ENCODE data around the gene PPP1R1C.
"Not testable (repeated sequence)": the region's sequence is repeated elsewhere in the genome, so short reads cannot be mapped to it uniquely, and the experiment has no call there.

Gene PPP1R1C, protein sequence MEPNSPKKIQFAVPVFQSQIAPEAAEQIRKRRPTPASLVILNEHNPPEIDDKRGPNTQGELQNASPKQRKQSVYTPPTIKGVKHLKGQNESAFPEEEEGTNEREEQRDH

DNA sequence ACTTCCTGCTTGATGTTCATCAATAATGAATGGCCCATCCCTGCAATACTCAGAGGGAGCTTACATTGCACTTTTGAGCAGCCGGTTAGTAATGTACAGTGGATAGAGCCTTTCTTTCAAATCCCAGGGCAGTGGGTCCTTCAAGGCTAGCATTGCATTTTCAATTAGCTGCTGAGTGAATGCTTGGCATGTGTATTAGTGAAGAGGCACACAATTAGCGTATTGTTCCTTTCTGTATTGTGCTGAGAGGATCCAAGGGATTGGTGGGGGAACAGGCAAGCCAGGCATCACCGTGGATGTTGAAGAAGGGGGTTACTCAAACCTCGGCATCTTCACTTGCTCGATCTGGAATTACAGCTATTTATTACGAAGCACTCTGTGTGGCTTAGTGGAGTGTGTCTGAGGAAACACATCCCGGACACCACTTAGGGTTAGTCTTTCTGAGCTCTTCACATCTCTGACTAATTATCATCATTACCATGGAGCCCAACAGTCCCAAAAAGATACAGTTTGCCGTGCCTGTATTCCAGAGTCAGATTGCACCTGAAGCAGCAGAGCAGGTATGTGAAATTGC lies at the start of gene PPP1R1C:
PPP1R1C (plus strand) TSS at position 222 of the 574 bp plus-strand sequence; CDS start at position 480, 258 bp downstream.
- DNase-seq: no peak

DNA sequence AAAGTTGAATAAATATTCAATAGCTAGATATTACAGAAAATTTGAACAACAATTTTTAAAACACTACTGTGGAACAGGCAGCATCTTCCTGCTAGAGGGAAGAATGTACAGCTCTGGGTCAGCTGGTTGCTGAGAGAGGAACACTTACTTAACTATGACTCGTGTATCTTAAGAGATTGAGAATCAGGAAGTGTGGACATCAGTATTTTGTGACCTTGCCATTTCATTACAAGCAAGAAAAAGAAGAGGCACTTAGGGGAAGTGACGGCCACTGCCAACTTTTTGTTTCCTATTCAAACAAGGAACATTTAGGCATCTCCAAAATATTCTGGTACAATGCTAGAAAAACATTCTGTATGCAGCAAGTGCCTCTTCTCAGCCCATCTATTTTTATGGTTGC lies 48.2 kb upstream of the PPP1R1C start:
- DNase-seq: no peak

DNA sequence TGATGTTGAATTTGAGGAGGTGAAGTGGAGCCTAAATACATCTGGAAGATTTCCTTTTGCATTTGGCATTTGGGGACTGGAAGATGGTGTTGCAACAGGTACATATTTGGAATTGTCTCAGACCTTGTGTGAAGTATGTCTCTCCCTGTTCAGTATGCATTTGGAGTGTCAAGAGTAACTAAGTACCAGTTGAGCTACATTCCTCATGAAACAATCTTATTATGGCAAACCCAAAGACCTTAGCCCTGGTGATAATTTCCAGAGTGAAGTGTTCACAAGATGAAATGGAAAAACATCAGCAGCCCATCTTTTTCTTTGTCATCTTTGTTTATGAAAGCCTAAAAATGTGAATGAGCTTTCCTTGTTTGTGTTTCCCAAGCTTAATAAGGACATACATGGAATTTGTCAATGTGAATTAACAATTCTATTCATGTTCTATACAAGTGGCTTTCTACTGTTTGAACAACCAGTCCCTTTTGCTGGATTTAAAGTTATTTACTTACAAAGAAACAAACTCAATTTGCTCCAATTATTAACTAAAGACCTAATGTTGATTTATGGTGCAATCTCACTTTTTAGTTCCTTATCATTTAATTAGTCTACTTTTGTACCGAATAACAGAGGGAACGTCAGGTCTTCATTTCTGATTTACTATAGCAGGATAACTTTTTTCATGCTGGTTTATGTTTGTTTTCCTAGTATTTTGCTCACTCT lies 42.1 kb upstream of the PPP1R1C start:
- DNase-seq: no peak

DNA sequence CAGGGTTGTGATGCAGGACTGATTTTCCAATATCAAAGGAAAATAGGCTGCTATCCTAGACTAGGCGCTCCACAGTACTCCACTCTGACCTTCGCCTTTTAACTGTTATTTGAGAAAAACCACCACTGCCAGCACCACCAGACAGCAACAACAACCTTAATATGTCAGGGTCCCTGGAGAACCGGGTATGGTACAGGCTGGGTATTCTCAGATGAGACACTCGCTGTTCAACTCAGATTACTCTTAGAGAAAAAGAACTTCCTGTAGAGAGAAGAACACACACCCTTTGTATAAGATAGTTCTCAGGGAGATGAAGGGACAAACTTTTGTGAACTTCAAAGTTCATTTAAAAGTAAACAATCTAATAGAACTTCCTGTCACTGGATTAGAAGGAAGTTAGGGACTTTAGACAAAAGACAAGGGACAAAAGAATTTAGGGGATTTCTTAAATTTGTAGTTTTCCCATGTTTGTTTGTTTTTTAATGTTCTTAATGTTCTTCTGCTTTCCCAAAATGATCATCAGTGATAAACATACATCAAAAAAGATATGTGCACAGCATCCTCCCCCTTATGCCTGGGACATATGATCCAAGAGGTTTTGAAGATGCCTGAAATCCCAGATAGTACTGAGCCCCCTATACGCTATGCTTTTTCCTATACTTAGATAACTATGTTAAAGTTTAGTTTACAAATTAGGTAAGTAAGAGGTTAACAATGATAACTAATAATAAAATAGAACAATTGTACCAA lies 41.3 kb upstream of the PPP1R1C start:
- no peak for DNase-seq

DNA sequence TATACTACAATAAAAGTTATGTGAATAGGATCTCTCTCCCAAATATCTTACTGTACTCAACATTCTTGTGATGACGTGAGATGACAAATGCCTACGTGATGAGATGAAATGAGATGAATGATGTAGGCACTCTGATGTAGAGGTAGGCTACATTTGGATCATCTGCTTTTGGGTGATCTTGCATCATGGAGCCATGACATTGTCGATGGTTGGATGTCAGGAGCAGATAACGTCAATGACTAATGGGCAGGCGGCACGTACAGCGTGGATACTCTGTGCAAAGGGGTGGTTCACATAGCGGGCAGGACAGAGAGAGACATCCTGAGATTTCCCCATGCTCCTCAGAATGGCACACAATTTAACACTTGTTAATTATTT lies 40.8 kb upstream of the PPP1R1C start:
- DNase-seq: no peak

DNA sequence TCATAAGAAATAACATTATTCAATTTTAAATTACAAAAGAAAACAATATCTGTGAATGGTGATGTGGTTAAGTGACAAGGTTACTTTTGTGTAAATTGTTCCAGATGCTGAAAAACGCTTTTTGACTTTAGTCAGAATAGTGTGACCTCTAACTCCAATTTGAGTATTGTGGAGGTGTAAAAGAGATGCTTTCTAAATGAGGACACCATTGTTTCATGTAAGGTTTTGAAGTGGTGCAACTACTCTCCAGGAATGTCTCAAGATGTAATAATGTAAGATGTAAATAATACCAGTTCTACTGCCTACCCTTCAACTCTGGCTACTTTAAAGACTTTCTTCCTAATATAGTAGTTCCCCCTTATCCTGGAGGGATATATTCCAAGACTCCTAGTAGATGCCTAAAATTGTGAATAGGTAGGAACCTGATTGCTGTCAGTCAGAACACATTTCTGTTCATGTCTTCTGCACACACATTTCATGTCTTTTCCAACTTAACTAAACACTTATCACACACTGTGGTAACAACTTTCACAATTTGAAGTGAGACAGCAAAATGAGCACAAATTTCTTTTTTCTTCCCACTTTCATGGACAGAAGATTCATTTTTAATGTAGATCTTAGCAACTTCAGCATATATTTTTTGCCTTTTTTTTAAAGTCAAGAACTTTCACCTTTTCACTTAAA lies 39.1 kb upstream of the PPP1R1C start:
- DNase-seq: no peak

DNA sequence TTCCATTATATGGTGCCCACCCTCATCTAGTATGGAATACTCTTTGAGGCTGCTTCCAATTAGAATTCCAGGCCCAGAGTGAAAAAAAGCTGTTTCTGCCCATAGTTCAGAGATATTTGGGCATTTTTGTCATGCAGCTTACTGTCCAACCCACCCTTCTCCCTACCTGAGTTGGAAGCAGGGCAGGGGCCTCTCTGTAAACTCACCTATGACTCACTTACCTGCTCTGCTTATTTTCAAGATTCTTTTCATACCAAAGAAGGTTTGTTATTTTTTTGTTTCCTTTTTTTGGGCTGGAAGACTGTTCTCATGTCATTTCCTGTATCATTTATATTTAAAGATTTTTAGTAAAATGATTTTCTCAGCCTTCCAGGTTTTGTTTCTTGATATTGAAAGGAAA lies 38.4 kb upstream of the PPP1R1C start:
- no peak for DNase-seq

DNA sequence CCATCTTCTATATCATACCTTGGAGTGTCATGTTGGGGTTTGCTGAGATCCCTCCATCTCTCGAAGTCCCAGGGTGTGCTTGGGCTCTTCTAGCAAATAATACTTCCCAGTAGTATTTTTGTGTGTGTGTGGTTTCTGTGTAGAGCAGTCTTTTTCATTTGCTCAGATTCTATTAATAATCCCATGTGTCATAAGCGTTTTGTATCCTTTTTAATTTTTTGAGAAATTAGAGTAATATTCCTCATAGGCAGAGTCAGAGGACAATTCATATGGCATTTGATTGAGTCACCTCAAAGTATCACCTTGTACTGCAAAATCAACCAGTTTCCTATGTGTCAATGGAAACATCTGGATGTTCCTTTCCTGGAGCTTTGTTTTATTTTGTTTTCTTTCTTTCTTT lies 37.4 kb upstream of the PPP1R1C start:
- no peak for DNase-seq

DNA sequence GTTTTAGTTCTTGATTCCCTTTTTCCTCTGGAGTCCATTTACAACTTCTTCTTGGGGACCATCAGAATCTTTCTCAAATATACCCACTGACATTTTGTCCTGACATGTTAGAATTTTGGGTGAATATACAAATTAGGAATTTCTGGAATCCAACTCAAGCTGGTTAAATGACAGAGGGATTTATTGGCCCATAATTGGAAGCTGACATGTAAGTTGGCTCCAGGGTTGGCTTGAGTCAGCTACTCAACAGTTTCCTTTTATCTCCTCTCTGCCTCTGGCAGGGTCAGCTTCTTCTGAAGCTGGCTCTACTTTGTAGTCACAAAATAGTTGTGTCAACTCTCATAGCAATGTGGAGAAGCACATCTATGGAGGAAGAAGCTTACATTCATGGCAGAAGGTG lies 36.6 kb upstream of the PPP1R1C start:
- no peak for DNase-seq

DNA sequence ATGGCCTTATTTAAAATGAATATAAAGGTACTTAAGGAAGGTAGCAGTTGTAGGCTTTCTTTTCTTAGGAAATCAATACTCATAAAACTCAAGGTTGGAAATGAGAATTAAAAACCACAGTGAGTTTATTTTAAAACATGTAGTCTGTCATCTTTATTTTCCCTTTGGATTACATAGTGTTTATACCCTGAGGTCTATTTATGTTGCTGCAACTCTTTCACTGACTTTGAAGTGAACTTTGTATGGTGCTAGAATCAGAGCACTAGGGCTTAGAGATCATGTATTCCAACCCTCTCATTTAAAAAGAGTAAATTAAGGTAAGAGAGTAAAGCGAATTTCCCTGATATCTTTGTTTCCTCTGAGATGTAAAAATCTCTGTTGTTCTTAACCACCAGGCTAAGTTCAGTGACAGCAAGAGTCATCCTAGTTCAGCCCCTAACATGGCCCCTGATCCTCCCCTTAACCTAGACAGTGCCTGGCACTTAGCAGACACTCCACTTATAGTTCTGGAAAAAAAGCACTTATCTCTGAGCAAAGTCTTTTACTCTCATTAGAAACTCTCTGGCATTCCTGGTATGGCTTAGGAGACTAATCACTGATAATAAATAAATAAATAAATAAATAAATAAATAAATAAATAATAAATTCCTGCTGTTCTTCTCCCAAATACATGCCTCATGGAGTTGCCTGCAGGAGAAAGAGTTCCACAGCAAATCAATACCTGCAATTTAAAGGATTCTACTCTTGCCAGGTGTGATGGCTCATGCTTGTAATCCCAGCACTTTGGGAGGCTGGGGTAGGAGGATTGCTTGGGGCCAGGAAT lies 33.0 kb upstream of the PPP1R1C start:
- DNase-seq: no peak

DNA sequence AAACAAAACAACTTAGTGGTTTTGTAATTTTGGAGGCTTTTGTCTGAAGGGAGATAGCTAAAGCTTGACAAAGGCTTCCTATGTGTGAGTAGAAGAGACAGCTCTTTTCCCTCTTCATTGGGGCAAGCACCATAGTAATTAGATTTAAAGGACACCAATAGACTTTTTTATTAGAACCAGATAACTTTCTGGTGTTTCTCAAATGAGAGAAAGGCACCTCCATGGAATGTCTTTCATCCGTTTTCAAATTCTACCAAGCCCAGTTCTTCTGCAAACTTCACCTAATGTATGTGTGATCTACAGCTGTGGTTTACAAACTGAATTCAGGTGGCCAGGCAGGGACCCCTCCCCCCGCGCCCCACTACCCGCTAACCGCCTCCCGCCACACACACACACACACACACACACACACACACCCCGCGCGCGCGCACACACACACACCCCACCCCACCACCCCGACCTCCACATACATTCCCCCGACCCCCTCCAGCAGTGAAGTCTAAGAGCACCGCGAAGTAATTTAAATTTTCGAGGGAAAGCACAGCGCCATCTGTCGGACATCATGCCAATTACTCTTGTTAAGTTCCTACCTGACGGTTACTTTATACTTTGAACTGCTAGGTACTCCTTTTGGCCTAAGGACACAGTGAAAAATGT lies 31.6 kb upstream of the PPP1R1C start:
- peak; percentile 51 for DNase-seq

DNA sequence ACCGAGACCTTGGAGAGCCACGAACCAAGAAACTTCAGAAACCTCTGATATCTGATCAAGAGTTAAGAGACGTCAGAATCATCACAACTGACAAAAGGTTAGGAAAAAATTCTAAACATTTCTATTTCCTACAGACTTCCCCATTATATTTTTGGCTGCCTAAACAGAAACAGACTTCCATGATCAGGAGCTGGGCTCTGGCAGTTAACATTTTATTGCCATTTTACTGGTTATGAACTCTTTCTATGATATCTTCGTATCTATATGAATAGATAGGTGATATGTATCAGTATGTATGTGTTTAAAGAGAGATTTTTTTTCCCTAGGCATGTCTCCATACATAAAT lies 31.1 kb upstream of the PPP1R1C start:
- no peak for DNase-seq

DNA sequence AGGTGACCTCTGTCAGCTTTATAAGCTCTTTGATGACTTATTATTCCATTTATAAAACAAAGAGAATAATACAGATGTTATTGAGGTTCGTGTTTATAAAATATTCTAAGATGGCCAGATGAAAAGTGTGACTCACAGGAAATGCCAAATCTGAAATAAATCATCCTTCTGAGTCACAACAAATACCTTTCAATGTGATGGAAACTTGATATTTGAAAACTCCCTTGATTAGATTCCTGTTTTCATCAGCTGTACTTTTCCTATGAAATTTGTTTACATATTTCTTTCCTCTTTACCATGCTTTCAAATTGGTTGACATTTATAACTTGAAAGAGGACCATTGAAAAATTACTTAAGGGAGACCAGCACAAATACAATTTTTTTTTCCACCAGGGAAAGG lies 30.6 kb upstream of the PPP1R1C start:
- no peak for DNase-seq

DNA sequence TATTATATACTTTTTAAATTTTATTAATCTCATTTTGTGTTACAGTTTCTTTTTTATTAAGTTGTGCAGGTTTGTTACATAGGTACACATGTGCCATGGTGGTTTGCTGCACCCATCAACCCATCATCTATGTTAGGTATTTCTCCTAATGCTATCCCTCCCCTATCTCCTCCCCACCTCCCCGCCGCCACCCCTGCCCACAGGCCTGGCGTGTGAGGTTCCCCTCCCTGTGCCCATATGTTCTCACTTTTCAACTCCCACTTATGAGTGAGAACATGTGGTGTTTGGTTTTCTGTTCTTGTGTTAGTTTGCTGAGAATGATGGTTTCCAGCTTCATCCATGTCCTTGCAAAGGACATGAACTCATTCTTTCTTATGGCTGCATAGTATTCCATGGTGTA lies 29.8 kb upstream of the PPP1R1C start:
- DNase-seq: not testable (repeated sequence)

DNA sequence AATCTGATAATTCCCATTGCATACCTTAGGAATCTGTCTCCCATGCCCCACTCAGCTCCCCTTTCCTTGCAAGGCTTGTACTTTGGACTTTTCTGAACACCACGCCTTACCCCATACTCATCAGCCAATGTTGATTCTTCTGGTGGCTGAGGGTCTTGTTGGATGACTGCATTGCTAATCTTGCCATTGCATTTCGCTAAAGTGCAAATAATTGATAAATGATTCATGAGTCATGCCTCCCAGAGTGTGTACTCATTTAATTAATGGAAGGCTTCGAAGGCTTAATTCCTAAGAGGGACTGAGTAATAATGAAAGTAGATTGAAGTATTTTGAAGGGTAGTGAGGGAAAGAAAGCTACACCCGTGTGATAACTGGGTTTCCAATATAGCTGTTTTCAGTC lies 28.0 kb upstream of the PPP1R1C start:
- no peak for DNase-seq

DNA sequence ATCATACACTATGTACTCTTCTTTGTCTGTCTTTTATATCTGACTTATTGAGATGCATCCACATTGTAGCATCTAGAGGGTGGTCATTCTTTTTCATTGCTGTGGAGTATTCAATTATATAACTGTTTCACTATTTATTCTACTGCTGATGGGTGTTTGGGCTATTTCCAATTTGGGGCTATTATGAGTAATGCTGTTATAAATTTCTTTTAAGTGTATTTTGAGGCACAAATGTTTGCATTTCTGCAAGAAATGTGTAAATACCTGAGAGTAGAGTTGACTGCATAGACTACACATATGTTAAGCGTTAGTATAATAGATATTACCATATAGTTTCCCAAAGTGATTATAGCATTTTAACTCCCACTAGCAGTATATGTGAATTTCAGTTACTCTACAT lies 26.9 kb upstream of the PPP1R1C start:
- DNase-seq: no peak

DNA sequence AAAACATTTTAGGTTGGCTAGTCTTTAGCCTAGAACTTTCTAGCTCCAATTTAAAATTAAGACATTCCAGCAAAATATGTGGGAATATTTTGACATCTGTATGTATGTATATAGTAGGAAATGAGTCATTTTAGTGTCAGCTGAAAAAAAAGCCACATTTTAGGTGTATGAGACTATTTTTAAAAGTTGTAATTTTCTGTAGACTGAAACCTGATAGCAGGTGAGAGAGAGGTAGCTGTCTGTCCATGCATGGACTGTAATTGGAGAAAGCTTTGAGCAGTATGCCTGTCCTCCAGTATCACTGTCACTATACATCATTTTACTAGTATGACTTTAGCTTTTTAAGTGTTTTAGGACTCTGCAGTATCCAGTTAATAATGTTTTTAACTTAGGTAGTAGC lies 26.1 kb upstream of the PPP1R1C start:
- no peak for DNase-seq

DNA sequence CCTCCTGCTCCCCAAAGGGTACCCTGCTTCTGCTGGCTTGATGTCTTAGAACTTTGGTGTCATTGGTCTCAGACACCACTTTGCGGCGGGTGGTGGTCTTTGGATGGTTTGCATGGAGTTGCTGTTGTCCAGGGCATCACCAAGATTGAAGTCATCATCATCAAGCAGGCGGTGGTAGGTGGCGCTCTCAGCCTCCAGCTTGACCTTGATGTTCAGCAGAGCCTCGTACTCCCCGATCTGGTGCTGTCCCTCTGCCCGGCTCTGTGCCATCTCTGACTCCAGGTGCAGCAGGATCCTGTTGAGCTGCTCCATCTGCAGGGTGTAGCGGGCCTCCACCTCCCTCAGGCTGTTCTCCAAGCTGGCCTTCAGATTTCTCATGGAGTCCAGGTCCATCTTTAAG lies 24.5 kb upstream of the PPP1R1C start:
- not testable (repeated sequence) for DNase-seq

DNA sequence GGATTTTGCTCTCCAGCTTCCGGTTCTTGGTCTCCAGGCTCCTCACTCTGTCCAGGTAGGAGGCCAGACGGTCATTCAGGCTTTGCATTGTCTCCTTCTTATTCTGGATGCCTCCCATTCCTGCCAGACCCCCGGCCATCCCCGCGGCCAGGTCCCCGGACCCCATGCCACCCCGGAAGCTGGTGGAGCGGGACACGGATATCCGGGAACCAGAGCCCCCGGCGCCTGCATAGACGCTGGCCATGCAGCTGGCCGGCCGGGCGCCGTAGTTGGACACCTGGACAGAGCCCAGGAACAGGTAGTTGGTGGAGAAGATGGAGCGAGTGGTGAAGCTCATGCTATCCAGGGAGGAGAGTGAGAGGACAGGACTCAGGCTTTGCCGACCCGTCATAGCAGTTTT lies 23.5 kb upstream of the PPP1R1C start:
- DNase-seq: no peak

DNA sequence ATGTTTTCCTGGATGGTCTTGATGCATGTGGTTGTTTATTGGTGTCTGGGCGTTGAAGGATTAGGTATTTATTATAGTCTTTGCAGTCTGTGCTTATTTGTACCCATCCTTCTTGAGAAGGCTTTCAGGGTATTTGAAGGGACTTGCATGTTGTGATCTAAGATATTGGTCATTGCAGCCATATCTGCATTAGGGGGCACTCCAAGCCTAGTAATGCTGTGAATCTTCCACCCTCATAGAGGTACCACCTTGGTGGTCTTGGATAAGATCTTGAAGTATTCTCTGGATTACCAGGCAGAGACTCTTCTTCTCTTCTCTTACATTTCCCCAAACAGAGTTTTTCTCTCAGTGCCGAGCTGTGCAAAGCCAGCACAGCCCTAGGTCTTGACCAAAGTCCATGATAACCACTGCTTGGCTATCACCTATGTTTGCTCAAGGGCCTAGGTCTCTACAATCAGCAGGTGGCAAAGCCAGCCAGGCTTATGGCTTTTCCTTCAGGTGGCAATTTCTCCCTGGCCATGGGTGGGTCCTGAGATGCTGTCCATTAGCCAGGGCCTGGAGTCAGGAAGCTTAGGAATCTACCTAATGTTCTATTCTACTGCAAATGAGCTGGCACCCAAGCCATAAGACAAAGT lies 15.4 kb upstream of the PPP1R1C start:
- no peak for DNase-seq

DNA sequence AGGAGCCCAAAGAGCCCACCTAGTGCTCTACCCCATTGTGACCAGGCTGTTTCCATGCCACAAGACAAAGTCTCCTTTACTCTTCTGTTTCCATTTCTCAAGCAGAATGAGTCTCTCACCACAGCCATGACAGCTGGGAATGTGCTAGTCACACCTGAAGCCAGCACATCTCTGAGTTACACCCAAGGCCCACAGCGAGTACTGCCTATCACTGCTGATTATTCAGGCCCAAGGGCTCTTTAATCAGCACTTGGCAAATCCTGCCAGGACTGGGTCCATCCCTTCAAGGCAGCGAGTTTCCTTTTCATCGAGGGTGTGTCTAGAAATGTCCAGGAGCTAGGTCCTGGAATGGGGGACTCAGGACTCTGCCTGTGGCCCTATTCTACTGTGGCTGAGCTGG lies 14.6 kb upstream of the PPP1R1C start:
- DNase-seq: no peak
